Inflammatory macrophage (primary cell): ENCODE results near the gene BRD2.
A peak's percentile ranks its signal among the peaks of the same experiment; 100 is the strongest.

ENCODE experiments used
- DNase-seq, 2 donors: peaks; one replicate each; pipeline ENCODE4 v3.0.0-alpha.2; 2020 to 2022

The BRD2 gene

GRCh38 chr6:32949113-32949512 lies 19.3 kb upstream of the BRD2 start:
- DNase-seq = no peak

GRCh38 chr6:32950010-32950409 lies 18.4 kb upstream of the BRD2 start:
- no peak for DNase-seq

GRCh38 chr6:32950449-32950848 lies 17.9 kb upstream of the BRD2 start:
- no peak for DNase-seq

- DNase-seq = peak; percentile 99 to 100
These were observed 15.3 kb upstream of the BRD2 start, which contains the start of gene HLA-DMA for GRCh38 chr6:32952817-32953739. HLA-DMA (minus strand) TSS chr6:32953097; CDS start chr6:32953036, 61 bp downstream.

- no peak for DNase-seq
These were observed 14.6 kb upstream of the BRD2 start for GRCh38 chr6:32953775-32954174.

GRCh38 chr6:32954267-32954666 lies 14.1 kb upstream of the BRD2 start:
- DNase-seq = no peak

GRCh38 chr6:32954986-32955802 lies 13.2 kb upstream of the BRD2 start:
- no peak for DNase-seq

GRCh38 chr6:32956176-32956575 lies 12.2 kb upstream of the BRD2 start:
- DNase-seq = no peak

GRCh38 chr6:32960563-32960962 lies 7.8 kb upstream of the BRD2 start:
- no peak for DNase-seq

GRCh38 chr6:32962213-32962826 lies 6.1 kb upstream of the BRD2 start:
- DNase-seq = no peak

GRCh38 chr6:32963866-32964265 lies 4.5 kb upstream of the BRD2 start:
- peak in 1 of 2 donors; percentile 46 for DNase-seq

- no peak for DNase-seq
These were observed 3.6 kb upstream of the BRD2 start for GRCh38 chr6:32964776-32965175.

GRCh38 chr6:32967151-32968091 lies 973 bp upstream of the BRD2 start:
- DNase-seq = peak; percentile 47 to 54

- DNase-seq = peak; percentile 75 to 87
These were observed 682 bp downstream of the BRD2 start for GRCh38 chr6:32968867-32969684.

GRCh38 chr6:32969685-32970412 lies 1.5 kb downstream of the BRD2 start:
- peak; percentile 75 to 80 for DNase-seq

GRCh38 chr6:32970413-32971241 lies 2.2 kb downstream of the BRD2 start:
- peak; percentile 86 to 90 for DNase-seq

GRCh38 chr6:32971242-32971580 lies 2.8 kb downstream of the BRD2 start:
- no peak for DNase-seq

- DNase-seq = peak; percentile 100
These were observed 3.4 kb downstream of the BRD2 start for GRCh38 chr6:32971581-32972352.
